Activated CD4-positive, alpha-beta T cell treated with anti-CD3 and anti-CD28 coated beads, Interleukin-2, amount 50 U/mL, for 1 hour (primary cell): Measurements from ENCODE around the gene TBL3.
"Not testable (repeated sequence)": the region's sequence is repeated elsewhere in the genome, so short reads cannot be mapped to it uniquely, and the experiment has no call there.

ENCODE experiments used
- DNase-seq: peaks from one replicate; pipeline ENCODE4 v3.0.0-alpha.2; 2020

TBL3 gene

DNA sequence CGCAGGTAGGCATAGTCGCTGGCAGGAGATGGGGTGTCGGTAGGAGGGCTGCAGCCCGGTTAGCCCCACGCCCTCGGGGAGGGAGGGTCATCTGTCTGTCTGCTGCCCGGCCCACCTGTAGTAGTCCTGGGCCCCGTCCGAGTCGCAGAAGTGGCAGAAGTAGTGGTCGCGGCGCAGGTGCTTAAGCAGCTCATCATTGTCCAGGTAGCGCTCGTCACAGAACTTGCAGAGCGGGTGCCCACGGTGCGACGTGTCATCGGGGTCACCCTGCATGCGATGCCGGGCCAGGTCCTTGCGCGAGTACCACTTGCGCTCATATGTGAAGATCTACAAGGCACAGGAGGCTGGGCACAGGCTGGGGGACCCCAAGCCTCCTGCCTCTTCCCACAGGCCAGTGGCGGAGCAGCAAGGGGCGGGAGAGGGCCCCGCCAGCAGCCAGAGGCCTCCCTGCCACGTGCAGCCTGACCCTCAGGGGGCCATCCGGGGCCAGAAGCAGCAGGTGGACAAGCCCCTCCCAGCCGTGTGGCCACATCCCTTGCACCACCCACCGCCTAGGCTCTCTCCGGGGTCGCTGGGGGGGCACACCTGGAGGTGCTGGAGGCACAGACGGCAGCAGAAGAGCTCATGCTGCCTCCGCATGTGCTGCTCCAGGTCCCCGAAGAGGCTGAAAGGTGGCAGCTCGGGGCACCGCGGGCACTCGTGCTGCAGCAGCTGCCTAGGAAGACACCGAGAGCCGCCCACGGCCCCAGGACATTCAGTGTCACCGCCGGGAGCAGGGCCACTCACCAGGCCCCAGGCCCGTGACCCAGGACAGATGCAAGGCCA, 30.8 kb downstream of the TBL3 start:
- no peak for DNase-seq

DNA sequence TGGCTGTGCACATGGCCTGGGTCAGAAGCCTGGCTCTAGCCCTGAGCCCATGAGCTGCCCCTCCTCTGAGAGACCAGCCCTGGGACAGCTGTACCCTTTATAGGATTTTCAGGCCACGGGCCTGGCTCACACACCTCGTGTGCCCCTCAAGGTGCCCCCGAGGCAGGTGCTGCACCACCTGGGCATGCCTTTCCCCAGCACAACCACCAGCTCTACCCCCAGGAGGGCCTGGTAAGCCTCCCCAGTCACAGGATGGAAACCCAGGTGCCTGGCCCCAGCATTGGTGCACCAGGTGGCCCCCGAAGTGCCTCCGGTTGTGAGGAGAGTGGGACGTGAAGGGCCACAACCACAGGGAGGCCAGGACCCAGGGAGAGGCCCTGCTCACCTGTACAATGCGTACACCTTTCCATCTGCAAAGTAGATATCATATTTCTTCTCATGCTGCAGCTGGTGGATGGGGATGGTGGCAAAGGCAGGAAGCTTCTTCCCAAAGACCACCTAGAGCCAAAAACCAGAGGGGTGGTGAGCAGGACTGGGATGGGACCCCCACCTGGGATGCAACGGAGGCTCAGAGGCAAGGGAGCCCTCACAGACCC, 31.5 kb downstream of the TBL3 start:
- DNase-seq = no peak

DNA sequence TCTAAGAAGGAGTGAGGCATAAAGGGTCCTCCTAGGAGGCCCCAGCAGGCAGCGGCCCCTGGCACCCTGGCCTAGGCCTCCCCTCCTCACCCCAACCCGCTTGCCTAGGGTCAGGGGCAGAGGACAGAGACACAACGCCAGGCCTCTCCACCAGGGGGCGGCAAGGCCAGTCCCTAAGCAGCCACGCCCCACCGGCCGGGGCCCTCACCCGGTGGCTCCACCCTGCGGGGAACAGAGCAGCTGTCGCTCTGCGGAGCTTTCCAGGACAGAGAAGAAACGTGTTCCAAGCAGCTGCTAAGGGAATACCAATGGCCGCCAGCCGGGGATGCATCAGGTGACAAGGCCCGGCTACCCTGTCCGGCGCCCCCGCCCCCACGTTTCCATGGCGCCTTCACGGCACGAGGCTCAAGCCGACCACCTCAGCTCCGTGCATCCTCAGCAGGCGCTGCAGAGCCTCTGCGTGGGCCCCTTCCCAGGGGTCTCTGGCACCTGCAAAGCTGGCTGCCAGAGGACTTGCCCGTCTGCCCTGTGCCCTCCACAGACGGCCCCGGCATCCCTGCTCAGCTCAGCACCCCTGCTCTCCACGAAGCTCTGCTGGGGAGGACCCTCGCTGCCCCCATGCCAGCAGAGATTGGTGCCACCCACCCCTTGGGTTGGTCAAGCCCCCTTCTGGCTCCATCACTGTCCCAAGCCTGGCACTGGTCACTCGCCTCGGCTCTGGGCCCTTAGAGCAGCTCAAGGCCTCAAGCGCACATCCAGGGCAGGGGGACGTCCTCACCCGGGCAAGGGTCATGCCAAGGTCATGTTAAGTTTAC, 32.2 kb downstream of the TBL3 start:
- peak; percentile 89 for DNase-seq

DNA sequence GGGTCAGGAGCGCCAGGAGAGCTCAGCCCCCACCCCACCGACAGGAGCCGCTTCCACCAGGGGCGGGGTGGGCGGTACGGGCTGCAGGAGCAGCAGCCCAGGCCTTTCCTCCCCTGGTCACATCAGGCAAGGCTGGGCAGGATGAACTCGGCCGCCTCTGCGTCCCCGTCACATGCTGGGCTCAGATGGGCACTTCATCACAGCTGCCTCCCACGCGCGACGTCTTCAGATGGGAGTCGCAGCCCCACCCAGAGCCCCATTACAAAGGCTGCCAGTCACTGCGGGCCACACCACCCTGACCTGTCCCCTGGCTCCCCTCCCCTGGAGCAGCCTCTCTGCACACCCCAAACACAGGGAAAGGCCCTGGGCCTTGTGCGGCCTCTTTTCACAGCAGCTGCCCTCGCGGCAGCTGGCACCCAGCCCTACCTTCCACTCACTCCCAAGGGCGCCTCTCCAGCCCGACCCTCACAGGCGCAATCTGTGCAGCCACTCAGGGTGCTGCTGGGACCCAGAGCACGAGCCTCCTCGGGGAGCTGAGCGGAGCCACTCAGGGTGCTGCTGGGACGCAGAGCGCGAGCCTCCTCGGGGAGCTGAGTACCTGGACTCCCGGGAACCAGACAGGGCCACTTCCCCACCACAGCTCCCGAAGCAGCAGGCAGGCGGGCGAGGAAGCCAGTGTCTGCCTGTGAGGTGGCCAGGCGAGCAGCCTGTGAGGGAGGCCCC, 33.1 kb downstream of the TBL3 start:
- no peak for DNase-seq

DNA sequence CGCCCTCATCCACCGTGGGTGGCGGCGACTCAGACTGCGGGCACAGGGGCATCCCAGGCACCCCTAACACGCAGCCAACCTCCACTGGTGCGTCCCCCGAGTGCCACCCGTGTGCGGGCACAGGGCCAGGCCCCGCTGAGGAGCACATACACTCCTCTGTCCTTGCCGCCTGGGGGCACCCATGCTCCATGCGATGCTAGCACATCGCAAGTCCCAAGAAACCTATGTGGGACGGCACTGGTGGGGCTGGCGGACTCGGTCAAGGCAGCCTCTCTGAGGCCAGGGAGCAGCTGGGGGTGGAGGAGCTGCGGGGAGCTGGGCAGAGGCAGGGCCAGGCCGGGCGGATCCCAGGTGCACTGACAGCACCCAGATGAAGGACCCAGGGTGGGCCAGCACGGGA, 33.8 kb downstream of the TBL3 start:
- no peak for DNase-seq

DNA sequence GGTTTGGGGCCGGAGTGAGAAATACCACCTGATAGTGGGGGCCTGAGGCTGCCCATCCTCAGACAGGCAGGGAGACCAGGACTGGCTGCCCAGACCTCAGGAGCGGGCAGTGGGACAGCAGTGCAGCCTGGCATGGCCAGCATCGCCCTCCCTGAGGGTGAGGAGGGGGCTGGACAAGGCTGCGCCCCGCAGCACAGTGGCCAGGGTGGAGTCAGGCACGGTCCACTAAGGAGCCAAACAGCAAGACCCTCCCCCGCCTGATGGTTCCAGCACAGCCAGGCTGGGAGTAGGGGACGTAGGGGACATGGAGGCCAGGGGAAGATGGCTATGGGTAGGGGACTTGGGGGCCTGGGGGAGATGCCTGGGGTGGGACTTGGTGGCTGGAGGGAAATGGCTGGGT, 34.5 kb downstream of the TBL3 start:
- no peak for DNase-seq

DNA sequence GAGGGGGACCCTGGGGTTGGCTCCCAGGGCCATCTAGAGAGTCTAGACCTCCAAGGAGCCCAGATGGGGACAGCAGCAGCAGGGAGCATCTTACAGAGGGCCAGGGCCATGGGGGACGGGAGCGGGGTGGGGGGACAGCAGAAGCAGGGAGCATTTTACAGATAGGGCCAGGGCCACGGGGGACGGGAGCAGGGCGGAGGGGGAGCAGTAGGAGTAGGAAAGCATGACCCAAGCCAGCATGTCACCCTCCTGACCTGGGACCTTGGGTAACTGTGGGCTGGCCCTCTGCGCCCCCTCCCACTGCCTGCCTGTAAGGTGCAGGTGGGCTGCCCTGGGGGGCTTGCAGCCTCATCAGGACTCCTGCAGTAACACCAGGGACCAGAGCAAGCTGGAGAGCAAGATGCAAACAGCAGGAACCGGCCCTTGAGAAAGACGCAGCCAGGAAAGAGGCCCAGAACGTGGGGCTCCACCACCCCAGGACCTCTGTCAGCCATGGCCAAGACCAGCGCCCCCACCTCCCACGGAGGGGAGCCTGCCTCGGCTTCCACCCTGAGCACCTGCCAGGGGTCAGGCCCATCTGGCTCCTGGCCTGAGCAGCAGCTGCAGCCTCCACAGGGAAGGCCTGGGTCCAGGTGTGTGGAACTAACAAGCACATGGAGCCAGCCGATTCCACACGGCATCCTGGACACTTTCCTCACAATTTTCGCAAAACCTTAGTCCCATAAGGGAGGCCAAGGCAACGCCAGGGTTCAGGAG, 35.4 kb downstream of the TBL3 start:
- no peak for DNase-seq

DNA sequence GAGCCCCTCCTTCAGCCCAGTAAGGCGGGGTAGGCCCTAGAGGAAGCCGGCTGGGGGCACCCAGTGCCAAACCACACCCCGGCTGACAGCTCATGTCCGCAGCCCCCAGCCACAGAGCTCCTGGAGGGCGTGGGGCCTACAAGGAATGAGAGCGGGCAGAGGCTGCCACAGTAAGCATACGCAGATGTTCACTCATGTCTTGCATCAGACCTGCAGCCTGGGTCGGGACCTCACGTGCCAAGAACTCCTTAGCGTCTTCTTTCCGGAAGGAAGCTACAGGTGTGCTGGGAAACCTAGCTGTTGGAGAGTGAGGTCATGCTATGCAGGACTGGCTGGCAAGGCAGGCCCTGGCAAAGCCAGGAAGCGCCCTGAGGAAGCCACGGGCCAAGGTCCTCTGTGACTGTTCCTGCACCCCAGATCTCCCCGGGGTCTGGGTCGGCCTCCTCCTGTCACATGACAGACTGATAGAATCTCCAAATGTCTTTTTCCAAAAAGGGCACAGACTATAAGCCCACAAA, 36.2 kb downstream of the TBL3 start:
- no peak for DNase-seq

DNA sequence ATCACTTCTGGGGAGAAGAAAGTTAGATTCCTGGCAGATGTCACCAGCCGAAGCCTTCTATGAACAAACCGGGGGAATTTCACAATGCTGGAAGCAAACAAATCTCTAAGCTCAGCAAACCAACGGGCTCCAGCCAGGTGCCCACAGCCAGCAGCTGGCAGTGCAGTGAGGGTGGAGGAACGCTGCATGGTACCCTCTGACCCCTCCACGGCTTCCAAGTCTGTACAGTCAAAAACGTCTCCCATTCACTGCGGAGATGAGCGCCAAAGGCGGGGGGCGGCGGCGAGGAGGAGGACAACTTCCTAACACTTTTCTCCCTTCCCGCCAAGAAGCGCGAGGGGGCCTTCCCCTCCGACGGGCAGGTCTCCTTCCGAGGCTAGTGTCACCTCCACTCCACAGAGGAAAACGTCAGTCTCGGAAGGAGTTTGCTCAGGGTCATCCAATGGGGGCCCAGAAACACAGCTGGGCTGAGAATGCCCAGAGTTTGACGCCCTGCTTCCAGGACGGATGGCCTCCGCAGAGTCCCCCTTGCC, 36.8 kb downstream of the TBL3 start:
- no peak for DNase-seq

DNA sequence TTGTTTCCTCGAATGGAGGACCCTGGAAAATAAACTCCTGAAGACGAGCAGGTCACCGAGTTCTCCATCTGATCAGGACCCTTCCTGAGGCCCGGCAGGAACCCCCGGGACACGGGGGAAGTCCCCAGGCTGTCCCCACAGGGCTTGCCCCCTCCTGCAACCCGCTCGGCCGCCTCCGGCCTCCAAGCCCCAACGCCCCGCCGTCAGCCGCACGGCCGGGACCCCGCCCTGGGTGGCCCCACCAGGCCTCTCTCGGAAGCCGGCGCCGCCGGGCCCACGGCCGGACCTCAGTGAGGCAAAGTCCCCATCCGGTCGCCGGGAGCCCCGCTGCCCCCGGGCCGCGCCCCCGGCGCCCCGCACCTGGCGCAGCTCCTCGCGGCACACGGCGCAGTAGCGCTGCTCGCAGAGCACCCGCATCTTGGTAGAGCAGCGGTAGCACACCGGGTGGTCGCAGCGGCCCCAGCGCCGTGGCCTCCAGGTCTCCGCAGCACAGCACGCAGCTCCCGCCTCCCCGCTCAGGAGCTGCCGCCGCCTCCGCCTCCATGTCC, 37.4 kb downstream of the TBL3 start:
- no peak for DNase-seq

DNA sequence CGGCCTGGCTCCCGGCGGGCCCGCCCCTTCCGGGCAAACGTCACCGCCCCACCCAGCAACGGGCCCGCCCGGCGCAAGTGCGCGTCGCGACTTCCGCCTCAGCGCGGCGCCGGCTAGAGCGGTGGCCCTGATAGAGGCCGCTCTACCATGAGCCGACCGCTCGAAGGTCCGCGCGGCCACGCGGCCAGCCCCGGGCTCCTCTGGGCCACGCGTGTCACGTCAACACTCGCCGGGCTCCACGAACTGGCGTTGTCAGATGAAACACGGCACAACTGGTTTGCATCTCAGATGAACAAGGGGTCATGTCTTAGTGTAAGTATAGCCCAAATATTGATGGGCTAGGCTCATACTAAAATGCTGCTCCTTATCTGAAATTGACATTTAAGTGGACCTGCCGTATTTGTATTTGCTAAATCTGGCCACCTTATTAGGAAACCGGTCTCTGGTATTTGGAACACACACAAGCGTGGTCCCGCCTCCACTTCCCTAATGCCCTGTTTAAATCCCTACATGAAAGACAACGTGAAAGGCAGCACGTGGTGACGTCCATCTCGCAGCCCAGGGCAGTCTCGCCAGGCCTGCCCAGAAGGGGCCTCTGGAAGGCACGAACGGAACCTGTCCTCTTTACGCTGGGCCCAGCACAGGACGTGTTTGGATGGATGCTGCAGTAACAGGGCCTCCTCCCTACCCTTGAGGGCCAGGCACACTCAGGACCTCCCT, 38.1 kb downstream of the TBL3 start, which contains the start of gene ZNF598:
Gene ZNF598 (minus strand): TSS at position 31 of the 720 bp plus-strand sequence.
- peak; percentile 74 for DNase-seq

DNA sequence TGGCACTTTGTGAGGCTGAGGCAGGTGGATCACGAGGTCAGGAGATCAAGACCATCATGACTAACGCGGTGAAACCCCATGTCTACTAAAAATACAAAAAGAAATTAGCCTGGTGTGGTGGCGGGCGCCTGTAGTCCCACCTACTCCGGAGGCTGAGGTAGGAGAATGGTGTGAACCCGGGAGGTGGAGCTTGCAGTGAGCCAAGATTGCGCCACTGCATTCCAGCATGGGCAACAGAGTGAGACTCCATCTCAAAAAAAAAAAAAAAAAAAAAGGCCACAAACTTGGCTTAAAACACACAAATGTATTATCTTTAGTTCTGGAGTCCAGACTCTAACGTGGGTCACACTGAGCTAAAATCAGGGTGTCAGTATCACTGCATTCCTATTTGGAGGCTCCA, 39.9 kb downstream of the TBL3 start:
- DNase-seq = not testable (repeated sequence)

DNA sequence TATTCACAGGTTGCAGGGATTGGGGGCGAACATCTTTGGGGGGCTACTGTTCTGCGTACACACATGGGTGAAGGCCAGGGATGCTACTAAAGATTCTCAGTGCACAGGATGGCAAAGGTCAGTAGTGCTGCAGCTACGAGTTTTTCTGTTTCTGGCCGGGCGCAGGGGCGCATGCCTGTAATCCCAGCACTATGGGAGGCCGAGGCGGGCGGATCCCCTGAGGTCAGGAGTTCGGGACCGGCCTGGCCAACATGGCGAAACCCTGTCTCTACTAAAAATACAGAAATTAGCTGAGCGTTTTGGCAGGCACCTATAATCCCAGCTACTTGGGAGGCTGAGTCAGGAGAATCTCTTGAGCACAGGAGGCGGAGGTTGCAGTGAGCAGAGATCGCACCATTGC, 41.7 kb downstream of the TBL3 start:
- DNase-seq = no peak

DNA sequence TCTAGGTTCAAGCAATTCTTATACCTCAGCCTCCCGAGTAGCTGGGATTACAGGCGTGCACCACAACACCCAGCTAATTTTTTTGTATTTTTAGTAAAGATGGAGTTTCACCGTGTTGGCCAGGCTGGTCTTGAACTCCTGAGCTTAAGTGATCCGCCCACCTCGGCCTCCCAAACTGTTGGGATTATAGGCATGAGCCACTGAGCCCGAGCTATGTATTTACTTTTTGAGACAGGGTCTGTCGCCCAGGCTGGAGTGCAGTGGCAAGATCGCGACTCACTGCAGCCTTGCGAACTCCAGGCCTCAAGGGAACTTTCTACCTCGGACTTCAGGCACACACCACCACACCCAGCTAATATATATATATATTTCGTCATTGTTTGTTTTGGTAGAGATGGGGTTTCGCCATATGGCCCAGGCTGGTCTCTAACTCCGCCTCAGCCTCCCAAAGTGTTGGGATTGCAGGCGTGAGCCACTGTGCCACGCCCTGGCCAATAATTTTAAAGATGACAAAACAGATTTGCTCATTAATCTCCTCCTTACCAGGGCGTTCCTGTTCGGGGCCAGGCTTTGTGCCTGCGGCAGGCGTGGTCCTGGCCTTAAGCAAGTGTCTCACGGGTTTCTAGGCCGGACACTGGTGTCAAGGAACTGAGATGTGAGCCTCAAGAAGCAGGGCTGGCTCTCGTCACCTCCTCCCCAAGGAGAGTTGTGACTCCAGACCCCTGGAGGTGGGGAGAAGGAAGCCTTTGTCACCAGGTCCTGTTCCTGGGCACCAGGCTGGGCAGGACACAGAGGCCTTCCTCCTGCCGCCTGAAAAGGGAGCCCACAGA, 43.5 kb downstream of the TBL3 start:
- no peak for DNase-seq

DNA sequence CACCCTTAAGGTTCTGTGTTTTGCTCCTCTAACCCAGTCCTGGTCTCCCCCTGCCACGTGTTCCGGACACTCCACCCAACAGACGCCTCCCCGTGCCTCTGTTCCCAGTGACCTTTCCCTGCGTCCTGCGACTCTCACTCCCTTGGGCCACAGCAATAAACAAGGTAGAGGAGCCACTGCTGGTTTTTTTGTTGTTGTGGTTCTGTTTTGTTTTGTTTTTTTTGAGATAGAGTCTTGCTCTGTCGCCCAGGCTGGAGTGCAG, 44.0 kb downstream of the TBL3 start:
- DNase-seq = no peak

DNA sequence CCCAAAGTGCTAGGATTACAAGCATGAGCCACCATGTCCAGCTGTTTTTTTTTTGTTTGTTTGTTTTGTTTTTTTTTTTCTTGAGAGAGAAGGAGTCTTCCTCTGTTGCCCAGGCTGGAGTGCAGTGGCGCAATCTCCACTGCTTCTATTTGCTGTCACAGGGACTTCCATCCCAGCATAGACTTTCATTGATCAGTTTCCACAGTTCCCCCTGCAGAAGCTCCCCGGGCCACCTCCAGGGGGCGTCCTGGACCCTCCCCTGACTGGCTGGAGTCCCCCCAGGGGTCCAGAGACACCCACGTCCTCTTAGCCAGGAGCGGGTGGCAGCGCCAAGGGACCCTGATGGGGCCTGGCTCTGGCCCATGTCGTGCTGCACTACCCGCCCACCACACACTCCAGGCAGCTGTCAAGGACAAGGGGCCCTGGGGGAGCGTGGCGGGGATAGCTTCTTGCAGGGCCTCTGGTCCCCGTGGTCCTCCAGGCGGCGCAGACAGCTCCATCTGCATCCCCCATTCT, 44.6 kb downstream of the TBL3 start:
- DNase-seq = no peak

DNA sequence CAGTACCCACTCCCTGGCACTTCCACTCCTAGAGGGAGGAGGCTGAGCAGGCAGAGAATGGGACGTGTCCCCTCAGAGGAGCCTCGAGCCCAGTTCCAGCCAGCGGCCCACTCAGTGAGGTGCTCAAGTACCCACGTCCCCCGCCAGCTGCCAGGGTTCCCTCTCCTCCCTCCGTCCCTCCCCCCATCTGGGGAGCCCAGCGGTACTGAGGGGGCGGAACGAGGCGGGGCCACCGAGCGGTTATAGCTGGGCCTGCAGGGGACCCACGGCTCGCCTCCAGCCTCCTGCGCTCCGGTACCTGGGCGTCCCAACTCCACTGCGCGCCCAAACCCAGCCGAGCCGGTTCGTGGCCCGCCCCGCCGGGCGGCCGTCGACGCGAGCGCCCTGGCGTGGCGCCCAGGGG, 47.7 kb downstream of the TBL3 start, which contains the start of gene NPW:
Gene NPW (plus strand): TSS at position 268 of the 403 bp plus-strand sequence.
- DNase-seq = no peak

DNA sequence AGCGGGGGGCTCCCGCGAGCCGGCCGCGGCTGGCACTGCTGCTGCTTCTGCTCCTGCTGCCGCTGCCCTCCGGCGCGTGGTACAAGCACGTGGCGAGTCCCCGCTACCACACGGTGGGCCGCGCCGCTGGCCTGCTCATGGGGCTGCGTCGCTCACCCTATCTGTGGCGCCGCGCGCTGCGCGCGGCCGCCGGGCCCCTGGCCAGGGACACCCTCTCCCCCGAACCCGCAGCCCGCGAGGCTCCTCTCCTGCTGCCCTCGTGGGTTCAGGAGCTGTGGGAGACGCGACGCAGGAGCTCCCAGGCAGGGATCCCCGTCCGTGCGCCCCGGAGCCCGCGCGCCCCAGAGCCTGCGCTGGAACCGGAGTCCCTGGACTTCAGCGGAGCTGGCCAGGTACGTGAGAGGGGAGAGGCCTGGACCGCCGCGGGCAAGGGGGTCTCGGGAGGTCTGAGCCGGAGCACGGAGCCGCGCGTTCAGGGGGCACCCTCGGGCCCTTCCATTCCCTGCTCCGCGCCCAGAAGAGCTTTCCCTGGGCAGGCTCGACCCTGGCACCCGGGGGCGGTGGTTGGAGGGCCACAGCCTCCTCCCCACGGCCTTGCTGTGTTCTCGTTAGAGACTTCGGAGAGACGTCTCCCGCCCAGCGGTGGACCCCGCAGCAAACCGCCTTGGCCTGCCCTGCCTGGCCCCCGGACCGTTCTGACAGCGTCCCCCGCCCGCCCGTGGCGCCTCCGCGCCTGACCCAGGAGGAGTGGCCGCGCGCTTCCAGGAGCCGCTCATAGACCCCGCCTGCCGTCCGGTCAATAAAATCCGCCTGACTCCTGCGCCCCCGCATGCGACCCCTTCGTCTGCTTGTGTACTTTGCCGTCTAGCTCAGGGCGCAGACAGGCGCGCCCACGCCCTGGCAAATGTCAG, 48.3 kb downstream of the TBL3 start:
- DNase-seq = no peak

DNA sequence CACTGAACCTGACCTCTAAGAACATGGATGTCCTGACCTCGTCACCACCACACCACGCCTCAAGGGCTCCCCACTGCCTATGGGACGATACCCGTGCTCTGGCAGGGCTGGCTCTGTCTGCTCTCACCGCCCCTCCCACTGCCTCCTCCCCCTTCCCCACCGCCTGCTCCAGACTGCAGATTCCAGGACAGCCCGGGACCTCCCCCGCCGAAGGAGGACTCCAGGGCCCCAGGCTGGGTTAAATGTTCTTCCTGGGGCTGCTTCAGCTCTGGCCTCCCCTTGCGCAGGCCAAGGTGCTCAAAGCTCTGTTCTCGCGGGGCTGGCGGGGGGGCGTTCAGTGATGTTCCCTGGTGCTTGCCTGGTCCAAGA, 50.9 kb downstream of the TBL3 start:
- no peak for DNase-seq
